HCT116 (cell line): Measurements from ENCODE around the gene WNT2B. TPM values are rescaled to one million over a fixed set of nuclear protein-coding genes. Genes with fewer than 3 reads are reported as not detected.

Experiments
- ATAC-seq: fragments of 200-7000 bp; cut with Tn5 transposase; 2 replicates; pipeline ENCODE4 v1.9.1; 2020; ENCODE audit warnings: mild to moderate bottlenecking, moderate library complexity
- BruUV-seq: library from RNA; stranded (reverse); fragments of 400-500 nt; replicated peaks from 2 replicates; lab custom pipeline; 2021; lab: Mats Ljungman, UMichigan
- CTCF ChIA-PET: fragments of 300-600 bp; sonication (Branson Sonifier 250); formaldehyde crosslinking; loops from one replicate; lab custom pipeline; 2021; ENCODE audit warnings: antibody characterized with exemption; lab: Charles Lee
- POLR2A ChIA-PET: fragments of 300-600, 350-600 bp; sonication (Branson Sonifier 250); formaldehyde crosslinking; loops from one replicate; lab custom pipeline; 2021; ENCODE audit warnings: antibody characterized with exemption; lab: Charles Lee
- RAD21 ChIA-PET, 2 experiments: fragments of 300-600 bp; sonication (Branson Sonifier 250); formaldehyde crosslinking; loops; one replicate each; lab custom pipeline; 2023; ENCODE audit warnings: low total read pairs in 2 of 2; ENCODE audit not compliant: uncharacterized antibody in 2 of 2, unreplicated experiment in 2 of 2, low non-redundant PET in 1 of 2; lab: Charles Lee
- DNase-seq: peaks from one replicate; pipeline ENCODE4 v3.0.0-alpha.2; 2010; ENCODE audit warnings: low read depth, low spot score
- H2AFZ ChIP-seq: fragments of 200-600 bp; shearing (Covaris generic), sonication (generic); 2 replicates; pipeline ENCODE4 v1.6.1; 2017; ENCODE audit warnings: low read depth, mixed run types, mixed read lengths, antibody characterized with exemption, low read length; ENCODE audit not compliant: poor library complexity, severe bottlenecking
- H3K27ac ChIP-seq: 2 replicates; pipeline ENCODE4 v1.5.1; 2012; ENCODE audit warnings: low read depth, low read length
- H3K27me3 ChIP-seq: fragments of 200-600 bp; sonication (generic); 2 replicates; pipeline ENCODE4 v1.6.1; 2016; ENCODE audit warnings: mixed run types, low read length, mixed read lengths; ENCODE audit not compliant: insufficient read depth
- H3K36me3 ChIP-seq, 2 experiments: fragments of 200-500 bp in 1 of 2; fragments of 200-600 bp in 1 of 2; sonication (Bioruptor generic) in 1 of 2; sonication (generic) in 1 of 2; 2 replicates each; pipeline versions ENCODE4 v1.5.1 to v1.6.1; 2014 to 2016; ENCODE audit warnings: low read length in 2 of 2, inconsistent platforms in 1 of 2, mixed read lengths in 1 of 2, mixed run types in 1 of 2; ENCODE audit not compliant: insufficient read depth in 2 of 2, control insufficient read depth in 1 of 2
- H3K4me1 ChIP-seq, 2 experiments: fragments of 200-600 bp in 1 of 2; sonication (generic) in 1 of 2; 2 replicates each; pipeline versions ENCODE4 v1.5.1 to v1.6.1; 2012 to 2017; ENCODE audit warnings: low read length in 2 of 2, inconsistent platforms in 1 of 2, mild to moderate bottlenecking in 1 of 2, mixed read lengths in 1 of 2, mixed run types in 1 of 2, moderate library complexity in 1 of 2; ENCODE audit not compliant: insufficient read depth in 2 of 2, control insufficient read depth in 1 of 2
- H3K4me2 ChIP-seq: fragments of 200-600 bp; sonication (generic); 2 replicates; pipeline ENCODE4 v1.6.1; 2017; ENCODE audit warnings: mixed run types, low read length, mixed read lengths
- H3K4me3 ChIP-seq, 2 experiments: fragments of 200-600 bp in 1 of 2; sonication (generic) in 1 of 2; replicated peaks in 1 of 2; 2 replicates each; pipeline ENCODE4 v1.5.1; 2011 to 2016; ENCODE audit warnings: low read length in 2 of 2, control low read depth in 1 of 2, low read depth in 1 of 2, mild to moderate bottlenecking in 1 of 2, mixed read lengths in 1 of 2, mixed run types in 1 of 2
- H3K79me2 ChIP-seq: fragments of 200-600 bp; sonication (generic); 2 replicates; pipeline ENCODE4 v1.6.1; 2017; ENCODE audit warnings: mild to moderate bottlenecking, mixed run types, low read length, moderate library complexity, mixed read lengths; ENCODE audit not compliant: insufficient read depth
- H3K9ac ChIP-seq: fragments of 200-600 bp; sonication (generic); 2 replicates; pipeline ENCODE4 v1.6.1; 2016; ENCODE audit warnings: low read length, mixed read lengths
- H3K9me2 ChIP-seq: fragments of 200-600 bp; sonication (generic), shearing (Covaris generic); 2 replicates; pipeline ENCODE4 v1.6.1; 2017; ENCODE audit warnings: mixed run types, mild to moderate bottlenecking, moderate library complexity; ENCODE audit not compliant: insufficient read depth
- H3K9me3 ChIP-seq, 2 experiments: fragments of 200-500 bp in 1 of 2; fragments of 200-600 bp in 1 of 2; sonication (Bioruptor generic) in 1 of 2; sonication (generic) in 1 of 2; 2 replicates each; pipeline ENCODE4 v1.6.1; 2014 to 2017; ENCODE audit warnings: low read length in 2 of 2, mixed read lengths in 2 of 2, inconsistent platforms in 1 of 2, low read depth in 1 of 2, mild to moderate bottlenecking in 1 of 2, mixed run types in 1 of 2, moderate library complexity in 1 of 2; ENCODE audit not compliant: control insufficient read depth in 1 of 2, insufficient read depth in 1 of 2
- H4K20me1 ChIP-seq: fragments of 200-600 bp; sonication (generic), shearing (Covaris generic); 2 replicates; pipeline ENCODE4 v1.6.1; 2017; ENCODE audit warnings: mixed run types, mild to moderate bottlenecking, moderate library complexity; ENCODE audit not compliant: insufficient read depth
- CEBPB ChIP-seq: IDR thresholded peaks from 2 replicates; pipeline ENCODE4 v1.6.1; 2012; ENCODE audit warnings: low read depth
- EGR1 ChIP-seq: IDR thresholded peaks from 2 replicates; pipeline ENCODE4 v1.6.1; 2012; ENCODE audit warnings: low read depth
- RAD21 ChIP-seq: IDR thresholded peaks from 2 replicates; pipeline ENCODE4 v1.6.1; 2012; ENCODE audit warnings: low read depth, mild to moderate bottlenecking
- REST ChIP-seq: IDR thresholded peaks from 2 replicates; pipeline ENCODE4 v1.6.1; 2012; ENCODE audit warnings: low read depth
- SP1 ChIP-seq: IDR thresholded peaks from 2 replicates; pipeline ENCODE4 v1.6.1; 2012; ENCODE audit warnings: low read depth
- YY1 ChIP-seq: IDR thresholded peaks from 2 replicates; pipeline ENCODE4 v1.6.1; 2011; ENCODE audit warnings: low read length, low read depth, moderate library complexity, mild to moderate bottlenecking; ENCODE audit not compliant: insufficient replicate concordance; ENCODE audit errors: extremely low read depth
- ZBTB33 ChIP-seq: IDR thresholded peaks from 2 replicates; pipeline ENCODE4 v1.6.1; 2011; ENCODE audit warnings: mild to moderate bottlenecking, low read length, moderate library complexity; ENCODE audit not compliant: insufficient replicate concordance; ENCODE audit errors: extremely low read depth
- intact Hi-C: fragments of 100-400 bp; cut with micrococcal nuclease; formaldehyde crosslinking; loops from 2 replicates; pipeline ENCODE4 v1.10.0; 2022
- total RNA-seq: library from RNA; stranded (reverse); gene quantifications from one replicate; pipeline ENCODE4 v1.2.1, GENCODE V29; 2021; ENCODE audit not compliant: unreplicated experiment

The WNT2B gene
- total RNA-seq, 1 experiment from 2014 or later, result 1.5 TPM

- H3K4me3 ChIP-seq, result no peak overlapping the region
- H3K9me2 ChIP-seq, result no peaks in the 10 kb centered on the region
- ChIA-PET RAD21 (no interaction called here), CTCF (interaction anchor here (1.7 kb wide), 1 partner anchor 111 kb away, joined by 11 read pairs; no protein-coding TSS in a partner anchor), POLR2A (no interaction called here)
- no peaks in the 10 kb centered on the region for H3K9me3 ChIP-seq
- no peak overlapping the region for H2AFZ ChIP-seq
- no peaks in the 10 kb centered on the region for H4K20me1 ChIP-seq
- no peaks in the 10 kb centered on the region for H3K36me3 ChIP-seq
- no TSS peak for BruUV-seq
- H3K4me1 ChIP-seq, result peaks cover 4 to 12% of the 10 kb centered on the region in 2 experiments; a peak in 3 of 4 replicates
- no peak for DNase-seq
- no peaks in the 10 kb centered on the region for H3K27me3 ChIP-seq
- H3K27ac ChIP-seq, result no peak overlapping the region
- TF ChIP-seq EGR1 (no peak), RAD21 (no peak), CEBPB (no peak), SP1 (no peak), REST (no peak), ZBTB33 (no peak), YY1 (no peak)
- no peak overlapping the region for H3K4me2 ChIP-seq
- no peak overlapping the region for H3K9ac ChIP-seq
- no peak for ATAC-seq
- no peaks in the 10 kb centered on the region for H3K79me2 ChIP-seq
- intact Hi-C loops, result loop anchor here (10.0 kb wide), 1 partner anchor 112 kb away; the partner anchor contains the start of genes CAPZA1 and ST7L
These were observed 5.9 kb upstream of the WNT2B start for GRCh38 chr1:112502826-112503225.
